ENCODE results near the gene CEMIP. TPM values are rescaled to one million over a fixed set of nuclear protein-coding genes. Genes with fewer than 3 reads are reported as not detected.

Gene CEMIP
- total and polyA plus RNA-seq, 2 of the 13 experiments (the other 11 are each of a cell fraction or from before 2014, with no cell fraction given), result 4.3 to 28.5 TPM

- no peak for TF ChIP-seq ZBED4 (CRISPR knock-in tag; IDR thresholded peaks at IDR 0.05; ENCODE audit: borderline replicate concordance)
- no peak for TF ChIP-seq FOXA3 (CRISPR knock-in tag; IDR thresholded peaks at IDR 0.05)
- TF ChIP-seq MLXIP (CRISPR knock-in tag; IDR thresholded peaks at IDR 0.05; ENCODE audit: borderline replicate concordance), result no peak
- TF ChIP-seq TIGD3 (CRISPR knock-in tag; IDR thresholded peaks at IDR 0.05; ENCODE audit: borderline replicate concordance), result no peak
- no peak for TF ChIP-seq BRCA1 (CRISPR knock-in tag; IDR thresholded peaks at IDR 0.05)
- TF ChIP-seq ZUFSP (CRISPR knock-in tag; IDR thresholded peaks at IDR 0.05; ENCODE audit: borderline replicate concordance), result no peak
Observed at GRCh38 chr15:80839764-80840130, 60.6 kb downstream of the CEMIP start (continued).
